IMR-90 (cell line): Measurements from ENCODE around the gene XCL1. TPM values are rescaled to one million over a fixed set of nuclear protein-coding genes. Genes with fewer than 3 reads are reported as not detected.

Experiments
- ATAC-seq: fragments of 200-7000 bp; cut with Tn5 transposase; 2 replicates; pipeline ENCODE4 v1.9.1; 2020; ENCODE audit warnings: low read depth, mild to moderate bottlenecking, moderate library complexity
- BruUV-seq: library from RNA; stranded (reverse); fragments of 400-500 nt; replicated peaks from 2 replicates; lab custom pipeline; 2021; lab: Mats Ljungman, UMichigan
- CTCF ChIA-PET: fragments of 300-600 bp; formaldehyde crosslinking; extraction: SDS; loops from one replicate; lab custom pipeline; 2021; ENCODE audit warnings: antibody characterized with exemption; lab: Yijun Ruan, JAX
- POLR2A ChIA-PET: fragments of 300-600 bp; sonication (Branson Sonifier 250); formaldehyde crosslinking; loops from one replicate; lab custom pipeline; 2022; ENCODE audit warnings: antibody characterized with exemption; ENCODE audit not compliant: unreplicated experiment; lab: Charles Lee
- DNase-seq: peaks from one replicate; pipeline ENCODE4 v3.0.0; 2013
- H2AFZ ChIP-seq: replicated peaks from 2 replicates; pipeline ENCODE3; 2013; ENCODE audit warnings: low read length, mild to moderate bottlenecking; ENCODE audit not compliant: poor library complexity
- H2AK5ac ChIP-seq: 2 replicates; pipeline ENCODE4 v1.6.1; 2013; ENCODE audit warnings: low read depth, low read length, inconsistent platforms
- H2AK9ac ChIP-seq: replicated peaks from 2 replicates; pipeline ENCODE3; 2013; ENCODE audit warnings: mild to moderate bottlenecking, low read depth, low read length, moderate library complexity; ENCODE audit not compliant: poor library complexity
- H2BK120ac ChIP-seq: 2 replicates; pipeline ENCODE4 v1.6.1; 2013; ENCODE audit warnings: low read depth, low read length, inconsistent platforms
- H2BK15ac ChIP-seq: 3 replicates; pipeline ENCODE4 v1.6.1; 2013; ENCODE audit warnings: low read depth, low read length, inconsistent platforms
- H2BK20ac ChIP-seq: 2 replicates; pipeline ENCODE4 v1.6.1; 2013; ENCODE audit warnings: low read depth, mild to moderate bottlenecking, inconsistent platforms, low read length, moderate library complexity
- H2BK5ac ChIP-seq: 2 replicates; pipeline ENCODE4 v1.6.1; 2013; ENCODE audit warnings: mild to moderate bottlenecking, low read depth, low read length, inconsistent platforms; ENCODE audit not compliant: poor library complexity, severe bottlenecking
- H3K14ac ChIP-seq: replicated peaks from 2 replicates; pipeline ENCODE4 v1.6.1; 2013; ENCODE audit warnings: low read depth, low read length, inconsistent platforms
- H3K18ac ChIP-seq: 2 replicates; pipeline ENCODE4 v1.6.1; 2013; ENCODE audit warnings: low read depth, low read length, control low read depth
- H3K23ac ChIP-seq: 2 replicates; pipeline ENCODE4 v1.6.1; 2013; ENCODE audit warnings: low read depth, low read length, inconsistent platforms
- H3K27ac ChIP-seq: 2 replicates; pipeline ENCODE4 v1.5.1; 2013; ENCODE audit warnings: mild to moderate bottlenecking, control low read depth, low read length; ENCODE audit not compliant: insufficient read depth
- H3K27me3 ChIP-seq: 2 replicates; pipeline ENCODE4 v1.6.1; 2013; ENCODE audit warnings: low read length; ENCODE audit not compliant: control insufficient read depth, insufficient read depth
- H3K36me3 ChIP-seq: 2 replicates; pipeline ENCODE4 v1.6.1; 2013; ENCODE audit warnings: low read length, mixed read lengths; ENCODE audit not compliant: control insufficient read depth, insufficient read depth
- H3K4ac ChIP-seq: 2 replicates; pipeline ENCODE4 v1.6.1; 2013; ENCODE audit warnings: low read depth, low read length, inconsistent platforms
- H3K4me1 ChIP-seq: 2 replicates; pipeline ENCODE4 v1.6.1; 2013; ENCODE audit warnings: low read length, mixed read lengths; ENCODE audit not compliant: control insufficient read depth, insufficient read depth
- H3K4me2 ChIP-seq: 2 replicates; pipeline ENCODE4 v1.6.1; 2013; ENCODE audit warnings: low read depth, mild to moderate bottlenecking, control low read depth, low read length, moderate library complexity
- H3K4me3 ChIP-seq: 2 replicates; pipeline ENCODE4 v1.5.1; 2013; ENCODE audit warnings: low read depth, mild to moderate bottlenecking, control low read depth, low read length, moderate library complexity; ENCODE audit not compliant: insufficient read depth
- H3K56ac ChIP-seq: 2 replicates; pipeline ENCODE4 v1.6.1; 2013; ENCODE audit warnings: low read length, inconsistent platforms; ENCODE audit not compliant: insufficient read depth; ENCODE audit errors: extremely low read depth
- H3K79me1 ChIP-seq, 2 experiments: 2 replicates each; pipeline ENCODE4 v1.6.1; 2013; ENCODE audit warnings: low read length in 2 of 2, inconsistent platforms in 1 of 2, low read depth in 1 of 2
- H3K9ac ChIP-seq: 2 replicates; pipeline ENCODE4 v1.6.1; 2013; ENCODE audit warnings: low read depth, low read length, control low read depth
- H3K9me1 ChIP-seq: 2 replicates; pipeline ENCODE4 v1.6.1; 2013; ENCODE audit warnings: low read length, inconsistent platforms; ENCODE audit not compliant: insufficient read depth
- H3K9me3 ChIP-seq: 2 replicates; pipeline ENCODE4 v1.6.1; 2013; ENCODE audit warnings: low read length; ENCODE audit not compliant: control insufficient read depth, insufficient read depth
- H4K20me1 ChIP-seq: 2 replicates; pipeline ENCODE4 v1.6.1; 2013; ENCODE audit warnings: low read length, inconsistent platforms; ENCODE audit not compliant: insufficient read depth
- H4K5ac ChIP-seq: 2 replicates; pipeline ENCODE4 v1.6.1; 2013; ENCODE audit warnings: mild to moderate bottlenecking, low read depth, low read length, control low read depth
- H4K8ac ChIP-seq, 2 experiments: 2 replicates each; pipeline ENCODE4 v1.6.1; 2013; ENCODE audit warnings: low read depth in 2 of 2, low read length in 2 of 2, control low read depth in 1 of 2, inconsistent platforms in 1 of 2
- H4K91ac ChIP-seq: 2 replicates; pipeline ENCODE4 v1.6.1; 2013; ENCODE audit warnings: low read depth, low read length, inconsistent platforms; ENCODE audit not compliant: insufficient read depth
- BHLHE40 ChIP-seq: fragments of 150-350 bp; IDR thresholded peaks from 2 replicates; pipeline ENCODE4 v1.6.1; 2016; ENCODE audit warnings: mild to moderate bottlenecking, low read depth, low read length
- CEBPB ChIP-seq: IDR thresholded peaks from 2 replicates; pipeline ENCODE4 v1.6.1; 2012; ENCODE audit warnings: low read depth, low read length, improper control_type of control experiment
- CHD1 ChIP-seq: IDR thresholded peaks from 2 replicates; pipeline ENCODE4 v1.6.1; 2012; ENCODE audit warnings: low read depth, low read length, improper control_type of control experiment
- CTCF ChIP-seq: conservative IDR thresholded peaks from 2 replicates; pipeline ENCODE4 v1.5.1; 2012; ENCODE audit warnings: mild to moderate bottlenecking, low read depth, low read length, improper control_type of control experiment
- FOS ChIP-seq: fragments of 150-350 bp; IDR thresholded peaks from 2 replicates; pipeline ENCODE4 v1.6.1; 2016; ENCODE audit warnings: low read depth, low read length
- MAFK ChIP-seq: IDR thresholded peaks from 2 replicates; pipeline ENCODE4 v1.6.1; 2012; ENCODE audit warnings: low read depth, low read length, improper control_type of control experiment
- MAZ ChIP-seq: IDR thresholded peaks from 2 replicates; pipeline ENCODE4 v1.6.1; 2012; ENCODE audit warnings: low read depth, mild to moderate bottlenecking, low read length, improper control_type of control experiment, moderate library complexity, borderline replicate concordance
- MXI1 ChIP-seq: IDR thresholded peaks from 2 replicates; pipeline ENCODE4 v1.6.1; 2012; ENCODE audit warnings: low read depth, mild to moderate bottlenecking, low read length, moderate library complexity, borderline replicate concordance
- NFE2L2 ChIP-seq: fragments of 150-350 bp; IDR thresholded peaks from 2 replicates; pipeline ENCODE4 v1.6.1; 2016; ENCODE audit warnings: low read depth, mild to moderate bottlenecking, low read length
- POLR2A ChIP-seq: IDR thresholded peaks from 2 replicates; pipeline ENCODE4 v1.6.1; 2012; ENCODE audit warnings: mild to moderate bottlenecking, low read depth, low read length
- RAD21 ChIP-seq: IDR thresholded peaks from 2 replicates; pipeline ENCODE4 v1.6.1; 2012; ENCODE audit warnings: low read length, improper control_type of control experiment
- RCOR1 ChIP-seq: IDR thresholded peaks from 2 replicates; pipeline ENCODE4 v1.6.1; 2012; ENCODE audit warnings: mild to moderate bottlenecking, low read length, improper control_type of control experiment; ENCODE audit not compliant: insufficient replicate concordance
- RFX5 ChIP-seq: IDR thresholded peaks from 2 replicates; pipeline ENCODE4 v1.8.0; 2012; ENCODE audit warnings: low read depth, mild to moderate bottlenecking, low read length, moderate library complexity
- SMC3 ChIP-seq: fragments of 150-350 bp; IDR thresholded peaks from 2 replicates; pipeline ENCODE4 v1.6.1; 2016; ENCODE audit warnings: low read depth, mild to moderate bottlenecking, antibody characterized with exemption, low read length, moderate library complexity
- WGBS, 2 experiments: methylation state at CpG; one replicate each; pipeline versions ENCODE4 v1.1.5 to v1.1.7; 2013; ENCODE audit warnings: missing lambda C conversion rate in 2 of 2; ENCODE audit not compliant: insufficient read length in 1 of 2; ENCODE audit errors: extremely low coverage in 2 of 2; 5-methylcytosine and 5-hydroxymethylcytosine counted together
- dilution Hi-C: fragments of 300-500 bp; cut with HindIII; formaldehyde crosslinking; loops from one replicate; pipeline ENCODE4 v1.14.3; 2018; ENCODE audit warnings: low sequenced_read_pairs; ENCODE audit not compliant: unreplicated experiment
- in situ Hi-C: fragments of 300-500 bp; cut with MboI; formaldehyde crosslinking; loops from 3 replicates; pipeline ENCODE4 v1.14.3; 2019; ENCODE audit warnings: low sequenced_read_pairs, inconsistent platforms, mixed read lengths
- intact Hi-C: fragments of 100-400 bp; cut with micrococcal nuclease; formaldehyde crosslinking; loops from 2 replicates; pipeline ENCODE4 v1.10.0; 2022
- polyA plus RNA-seq, 3 experiments: library from polyadenylated mRNA; depleted of rRNA; stranded (reverse); fragments of >200 nt; gene quantifications; 2 replicates each; pipeline ENCODE4 v1.2.3, GENCODE V29; 2012; ENCODE audit warnings: low replicate concordance in 1 of 3
- total RNA-seq: library from RNA; depleted of rRNA; stranded (reverse); fragments of >200 nt; gene quantifications from 2 replicates; pipeline ENCODE4 v1.2.3, GENCODE V29; 2012
- TF ChIP-seq, protein P1 (sequence below): fragments of 150-350 bp; IDR thresholded peaks from 2 replicates; pipeline ENCODE4 v1.6.1; 2016; ENCODE audit warnings: low read depth, mild to moderate bottlenecking, low read length, moderate library complexity, borderline replicate concordance
- TF ChIP-seq, protein P2 (sequence below): fragments of 150-350 bp; IDR thresholded peaks from 2 replicates; pipeline ENCODE4 v1.6.1; 2017; ENCODE audit warnings: mild to moderate bottlenecking, antibody characterized with exemption, low read length, low read depth

XCL1 gene
- total and polyA plus RNA-seq, 2 of the 4 experiments (the other 2 are of a cell fraction) = not detected

GRCh38 chr1:168607872-168608428 is 31.5 kb downstream of the XCL1 start:
- ChIA-PET POLR2A (no interaction called here), CTCF (no interaction called here)
- ATAC-seq = no peak
- intact Hi-C loops (loop anchor here (10.0 kb wide), 2 partner anchors 527 to 1207 kb away; no protein-coding TSS in a partner anchor), in situ Hi-C loops (loop anchor here (10.0 kb wide), 2 partner anchors 747 to 937 kb away; no protein-coding TSS in a partner anchor), dilution Hi-C loops (no loop called here)
- no peak overlapping the region for H2AK9ac ChIP-seq
- no peak overlapping the region for H2AK5ac ChIP-seq
- no peak overlapping the region for H4K5ac ChIP-seq
- H3K56ac ChIP-seq = no peak overlapping the region
- H3K23ac ChIP-seq = no peak overlapping the region
- TF ChIP-seq, protein P1, sequence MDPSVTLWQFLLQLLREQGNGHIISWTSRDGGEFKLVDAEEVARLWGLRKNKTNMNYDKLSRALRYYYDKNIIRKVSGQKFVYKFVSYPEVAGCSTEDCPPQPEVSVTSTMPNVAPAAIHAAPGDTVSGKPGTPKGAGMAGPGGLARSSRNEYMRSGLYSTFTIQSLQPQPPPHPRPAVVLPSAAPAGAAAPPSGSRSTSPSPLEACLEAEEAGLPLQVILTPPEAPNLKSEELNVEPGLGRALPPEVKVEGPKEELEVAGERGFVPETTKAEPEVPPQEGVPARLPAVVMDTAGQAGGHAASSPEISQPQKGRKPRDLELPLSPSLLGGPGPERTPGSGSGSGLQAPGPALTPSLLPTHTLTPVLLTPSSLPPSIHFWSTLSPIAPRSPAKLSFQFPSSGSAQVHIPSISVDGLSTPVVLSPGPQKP = no peak
- TF ChIP-seq POLR2A (no peak), RAD21 (no peak), MAFK (no peak), SMC3 (no peak), FOS (no peak), NFE2L2 (no peak), CTCF (no peak), RCOR1 (no peak), CHD1 (no peak), BHLHE40 (no peak), MAZ (no peak), MXI1 (no peak), RFX5 (no peak), CEBPB (no peak)
- TF ChIP-seq, protein P2, sequence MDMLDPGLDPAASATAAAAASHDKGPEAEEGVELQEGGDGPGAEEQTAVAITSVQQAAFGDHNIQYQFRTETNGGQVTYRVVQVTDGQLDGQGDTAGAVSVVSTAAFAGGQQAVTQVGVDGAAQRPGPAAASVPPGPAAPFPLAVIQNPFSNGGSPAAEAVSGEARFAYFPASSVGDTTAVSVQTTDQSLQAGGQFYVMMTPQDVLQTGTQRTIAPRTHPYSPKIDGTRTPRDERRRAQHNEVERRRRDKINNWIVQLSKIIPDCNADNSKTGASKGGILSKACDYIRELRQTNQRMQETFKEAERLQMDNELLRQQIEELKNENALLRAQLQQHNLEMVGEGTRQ = no peak
- no peak overlapping the region for H4K91ac ChIP-seq
- H3K27me3 ChIP-seq = no peaks in the 10 kb centered on the region
- no TSS peak for BruUV-seq
- H3K14ac ChIP-seq = no peak overlapping the region
- no peaks in the 10 kb centered on the region for H3K4me1 ChIP-seq
- H3K9me1 ChIP-seq = no peaks in the 10 kb centered on the region
- H3K9me3 ChIP-seq = no peaks in the 10 kb centered on the region
- no peak overlapping the region for H3K4me2 ChIP-seq
- DNase-seq = no peak
- WGBS, 2 experiments = no CpG with 5 or more reads among the region's 3 CpGs
- H2BK120ac ChIP-seq = no peak overlapping the region
- no peak overlapping the region for H2BK15ac ChIP-seq
- H2BK5ac ChIP-seq = no peak overlapping the region
- H4K8ac ChIP-seq = no peak overlapping the region
- H3K9ac ChIP-seq = no peak overlapping the region
- H3K18ac ChIP-seq = no peak overlapping the region
- H3K4ac ChIP-seq = no peak overlapping the region
- no peak overlapping the region for H2BK20ac ChIP-seq
- no peak overlapping the region for H3K27ac ChIP-seq
- H2AFZ ChIP-seq = no peak overlapping the region
- no peaks in the 10 kb centered on the region for H3K36me3 ChIP-seq
- no peak overlapping the region for H3K4me3 ChIP-seq
- no peaks in the 10 kb centered on the region for H4K20me1 ChIP-seq
- no peaks in the 10 kb centered on the region for H3K79me1 ChIP-seq
